ENCODE results near the gene C17orf113. TPM values are rescaled to one million over a fixed set of nuclear protein-coding genes. Genes with fewer than 3 reads are reported as not detected.

Gene C17orf113
- total RNA-seq: 4.2 TPM

DNA sequence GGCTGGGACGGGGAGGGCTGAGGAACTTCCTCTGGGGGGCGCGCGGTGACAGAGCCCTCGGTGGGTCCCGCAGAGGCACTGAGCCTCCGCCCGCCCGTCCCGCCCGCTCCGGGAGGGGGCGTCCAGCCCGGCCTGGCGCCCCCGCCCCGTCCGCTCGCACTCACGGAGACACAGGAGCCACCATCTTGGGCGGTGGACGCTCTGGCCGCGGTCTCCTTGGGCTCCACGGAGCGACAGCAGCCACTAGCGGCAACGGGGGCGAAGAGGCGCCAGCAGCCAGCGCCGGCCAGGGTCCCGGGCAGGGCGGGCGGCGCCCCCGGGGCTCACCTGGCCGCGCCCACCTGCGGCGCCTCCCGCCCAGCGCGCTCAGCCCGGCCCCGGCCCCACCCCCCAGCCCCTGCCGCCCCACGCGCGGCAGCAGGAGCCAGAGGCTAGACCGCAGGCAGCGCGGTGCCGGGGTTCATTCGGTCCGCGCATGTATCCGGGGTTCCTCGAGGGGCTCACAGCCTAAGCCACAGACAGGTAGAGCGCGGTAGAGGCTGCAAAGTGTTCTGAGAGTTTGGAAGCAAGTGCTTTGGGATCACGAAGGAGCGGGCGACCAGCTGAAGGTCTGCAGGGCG is at the start of gene C17orf113:
C17orf113 (minus strand) TSS at position 209 of the 620 bp plus-strand sequence. CDS start 7,225 bp downstream, outside the sequence.

DNA sequence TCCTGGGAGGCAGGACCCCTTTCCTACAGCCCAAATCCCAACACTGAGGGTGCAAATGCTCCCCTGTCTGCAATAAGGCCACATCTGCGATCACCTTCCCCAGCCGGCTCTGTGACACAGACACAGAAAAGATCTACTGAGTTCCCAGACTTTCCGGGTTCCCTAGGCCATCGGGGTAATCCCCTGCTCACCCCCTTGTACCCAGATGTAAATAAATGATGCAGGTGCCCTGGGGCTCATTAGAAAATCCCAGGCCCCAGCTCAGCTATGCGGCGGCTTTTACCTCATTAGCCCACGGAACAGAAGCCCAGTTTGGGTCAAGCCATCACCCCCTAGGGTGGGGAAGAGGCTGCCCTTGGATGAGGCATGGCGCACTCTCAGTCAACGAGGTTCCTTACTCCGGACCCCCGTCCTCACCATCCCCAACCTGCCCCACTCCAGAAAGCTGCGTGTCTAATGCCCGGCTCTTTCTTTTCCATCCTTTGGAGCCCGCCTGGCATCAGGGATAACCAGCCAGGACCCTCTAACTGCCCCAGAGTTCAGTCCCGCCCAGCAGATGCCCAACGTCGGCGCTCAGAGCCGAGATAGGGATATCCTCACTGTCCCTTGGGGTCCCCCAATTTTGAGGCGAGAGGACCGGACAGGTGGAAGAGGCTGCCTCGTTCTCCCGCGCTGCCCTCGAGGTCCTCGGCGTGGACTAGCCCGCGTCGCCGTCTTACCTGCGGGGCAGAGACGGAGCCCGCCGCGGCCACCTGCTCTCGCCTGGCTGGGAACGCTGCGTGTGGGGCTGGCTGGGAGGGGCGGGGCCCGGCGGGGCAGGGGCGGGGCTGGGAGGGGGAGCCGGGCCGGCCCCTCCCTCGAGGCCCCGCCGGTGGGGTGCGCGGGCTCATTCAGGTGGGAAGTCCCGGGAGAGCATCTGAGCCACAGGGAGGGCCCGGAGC is 47.6 kb upstream of the C17orf113 start, which contains the start of gene ZNF385C:
ZNF385C (minus strand) TSS at position 783 of the 941 bp plus-strand sequence. CDS start 35,417 bp downstream, outside the sequence.

DNA sequence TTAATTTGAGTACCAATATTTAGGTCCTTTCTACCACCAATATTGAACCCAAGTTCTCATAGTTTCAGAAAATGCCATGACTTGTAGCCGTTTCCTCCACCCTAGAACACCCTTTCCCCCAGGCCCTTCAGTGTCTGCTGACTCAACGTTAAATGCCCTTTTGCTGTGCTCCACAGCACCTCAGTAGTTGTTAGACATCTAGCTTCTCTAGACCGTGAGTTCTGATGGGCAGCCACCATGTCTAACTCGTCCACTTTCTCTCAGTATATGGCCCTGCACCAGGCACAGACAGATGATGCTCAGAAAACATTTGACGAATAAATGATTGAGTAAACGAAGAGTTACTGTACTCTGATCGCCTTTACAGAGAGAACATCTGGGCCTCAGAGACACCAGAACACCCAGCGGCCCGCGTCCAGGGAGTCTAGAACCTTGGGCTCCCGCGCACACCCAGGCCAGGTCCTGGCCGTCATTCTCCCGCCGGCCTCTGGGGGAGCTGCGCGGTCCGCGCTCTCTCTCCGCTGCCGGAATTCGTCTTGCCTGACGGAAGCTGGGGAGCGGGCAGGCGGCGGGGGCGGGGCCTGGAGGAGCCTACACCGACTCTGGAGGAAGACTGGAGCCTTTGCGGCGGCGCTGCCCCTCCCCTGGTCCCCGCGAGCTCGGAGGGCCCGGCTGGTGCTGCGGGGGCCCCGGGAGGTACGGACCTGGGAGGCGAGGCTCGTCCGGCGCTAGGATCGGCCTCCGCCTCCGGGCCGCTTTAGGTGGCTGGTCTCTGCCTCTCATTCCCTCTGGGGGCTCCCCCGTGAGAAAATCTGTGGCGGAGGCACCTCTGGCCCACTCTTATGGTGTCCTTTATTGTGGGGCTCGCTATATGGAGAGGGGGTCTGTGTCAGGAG is 30.6 kb downstream of the C17orf113 start, which contains the start of gene NKIRAS2:
NKIRAS2 (plus strand) TSS at position 582 of the 896 bp plus-strand sequence. CDS start 1,488 bp downstream, outside the sequence.

DNA sequence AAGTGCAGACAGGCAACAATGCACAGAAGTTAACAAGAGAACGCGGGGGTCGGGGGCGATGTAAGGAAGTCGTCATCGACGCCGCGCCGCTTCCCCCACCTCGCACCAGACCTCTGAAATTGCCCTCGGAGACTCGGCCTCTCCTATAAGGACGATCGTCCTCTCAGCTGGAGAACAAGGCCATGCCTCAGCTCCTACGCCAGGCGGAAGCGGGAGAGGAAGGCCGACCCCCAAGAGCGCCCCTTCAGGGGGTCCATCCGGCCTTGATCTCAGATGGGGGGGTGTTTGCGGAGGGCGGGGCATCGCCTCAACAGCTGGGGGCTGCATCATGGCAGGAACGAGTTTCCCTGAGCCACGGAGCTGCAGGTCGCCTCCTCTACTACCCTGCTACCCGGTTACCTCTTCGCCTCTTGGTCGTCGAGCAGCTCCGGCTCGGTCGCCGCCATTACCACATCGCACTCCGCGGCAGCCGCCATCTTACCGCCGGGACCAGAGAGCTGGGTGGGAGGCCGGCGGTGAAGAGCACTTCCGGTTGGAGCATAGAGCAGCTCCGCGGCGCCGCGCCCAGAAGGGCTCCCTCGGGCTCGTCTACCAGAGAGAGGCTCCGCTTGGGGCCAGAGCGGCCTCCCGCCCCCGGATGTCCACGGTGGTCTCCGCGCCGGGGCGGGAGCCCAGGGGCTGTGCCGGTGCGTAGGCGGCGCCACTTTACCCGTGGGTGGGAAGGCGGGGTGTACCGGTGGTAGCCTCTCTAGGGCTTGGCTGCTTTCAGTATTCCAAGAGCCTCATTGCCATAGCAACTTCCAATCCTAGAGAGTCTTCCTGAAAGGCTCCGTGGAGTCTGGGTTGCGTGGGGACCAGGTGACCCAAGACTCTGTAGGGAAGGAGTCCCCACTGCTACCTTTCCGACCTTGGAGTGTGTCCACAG is 33.2 kb downstream of the C17orf113 start, which contains the start of gene DNAJC7:
DNAJC7 (minus strand) TSS at position 499 of the 925 bp plus-strand sequence; CDS start at position 476, 23 bp downstream.

Other genes starting within 250 kb of the C17orf113 start
- gene P3H4, start 238.7 kb downstream of the C17orf113 start, total RNA-seq: 19.8 TPM
- gene FKBP10, start 237.6 kb downstream of the C17orf113 start, total RNA-seq: 18.2 TPM
- gene NT5C3B, start 214.4 kb downstream of the C17orf113 start, total RNA-seq: 145 TPM
- gene KLHL10, start 212.8 kb downstream of the C17orf113 start, total RNA-seq: not detected
- 76.6 TPM for gene KLHL11, start 185.2 kb downstream of the C17orf113 start, total RNA-seq
- 171 TPM for gene ACLY, start 131.7 kb downstream of the C17orf113 start, total RNA-seq
- gene ODAD4, start 120.0 kb downstream of the C17orf113 start, total RNA-seq: 6.5 TPM
- gene CNP, start 83.8 kb downstream of the C17orf113 start, total RNA-seq: 78.4 TPM
- 90.0 TPM for gene DNAJC7, start 33.2 kb downstream of the C17orf113 start, total RNA-seq
- gene NKIRAS2, start 30.5 kb downstream of the C17orf113 start, total RNA-seq: 48.9 TPM
- gene ZNF385C, start 47.9 kb upstream of the C17orf113 start, total RNA-seq: 1.8 TPM
- gene DHX58, start 62.1 kb upstream of the C17orf113 start, total RNA-seq: 3.0 TPM
- 18.7 TPM for gene KAT2A, start 70.8 kb upstream of the C17orf113 start, total RNA-seq
- 0.23 TPM for gene HSPB9, start 72.2 kb upstream of the C17orf113 start, total RNA-seq
- 64.8 TPM for gene RAB5C, start 104.4 kb upstream of the C17orf113 start, total RNA-seq
- 1.8 TPM for gene KCNH4, start 130.5 kb upstream of the C17orf113 start, total RNA-seq
- gene HCRT, start 134.9 kb upstream of the C17orf113 start, total RNA-seq: 1.6 TPM
- gene GHDC, start 143.9 kb upstream of the C17orf113 start, total RNA-seq: 5.1 TPM
- gene STAT5B, start 225.8 kb upstream of the C17orf113 start, total RNA-seq: 26.3 TPM
- gene STAT5A, start 237.9 kb upstream of the C17orf113 start, total RNA-seq: 3.7 TPM